HCT116 (cell line): ENCODE results near the gene FBXW8. TPM values are rescaled to one million over a fixed set of nuclear protein-coding genes. Genes with fewer than 3 reads are reported as not detected.
A peak's percentile ranks its signal among the peaks of the same experiment; 100 is the strongest.

Experiments used
- ATAC-seq: fragments of 200-7000 bp; cut with Tn5 transposase; 2 replicates; pipeline ENCODE4 v1.9.1; 2020; ENCODE audit warnings: mild to moderate bottlenecking, moderate library complexity
- BruUV-seq: library from RNA; stranded (reverse); fragments of 400-500 nt; replicated peaks from 2 replicates; lab custom pipeline; 2021; lab: Mats Ljungman, UMichigan
- CTCF ChIA-PET: fragments of 300-600 bp; sonication (Branson Sonifier 250); formaldehyde crosslinking; loops from one replicate; lab custom pipeline; 2021; ENCODE audit warnings: antibody characterized with exemption; lab: Charles Lee
- POLR2A ChIA-PET: fragments of 300-600, 350-600 bp; sonication (Branson Sonifier 250); formaldehyde crosslinking; loops from one replicate; lab custom pipeline; 2021; ENCODE audit warnings: antibody characterized with exemption; lab: Charles Lee
- RAD21 ChIA-PET, 2 experiments: fragments of 300-600 bp; sonication (Branson Sonifier 250); formaldehyde crosslinking; loops; one replicate each; lab custom pipeline; 2023; ENCODE audit warnings: low total read pairs in 2 of 2; ENCODE audit not compliant: uncharacterized antibody in 2 of 2, unreplicated experiment in 2 of 2, low non-redundant PET in 1 of 2; lab: Charles Lee
- DNase-seq: peaks from one replicate; pipeline ENCODE4 v3.0.0-alpha.2; 2010; ENCODE audit warnings: low read depth, low spot score
- H2AFZ ChIP-seq: fragments of 200-600 bp; shearing (Covaris generic), sonication (generic); 2 replicates; pipeline ENCODE4 v1.6.1; 2017; ENCODE audit warnings: low read depth, mixed run types, mixed read lengths, antibody characterized with exemption, low read length; ENCODE audit not compliant: poor library complexity, severe bottlenecking
- H3K27ac ChIP-seq: 2 replicates; pipeline ENCODE4 v1.5.1; 2012; ENCODE audit warnings: low read depth, low read length
- H3K27me3 ChIP-seq: fragments of 200-600 bp; sonication (generic); 2 replicates; pipeline ENCODE4 v1.6.1; 2016; ENCODE audit warnings: mixed run types, low read length, mixed read lengths; ENCODE audit not compliant: insufficient read depth
- H3K36me3 ChIP-seq, 2 experiments: fragments of 200-500 bp in 1 of 2; fragments of 200-600 bp in 1 of 2; sonication (Bioruptor generic) in 1 of 2; sonication (generic) in 1 of 2; 2 replicates each; pipeline versions ENCODE4 v1.5.1 to v1.6.1; 2014 to 2016; ENCODE audit warnings: low read length in 2 of 2, inconsistent platforms in 1 of 2, mixed read lengths in 1 of 2, mixed run types in 1 of 2; ENCODE audit not compliant: insufficient read depth in 2 of 2, control insufficient read depth in 1 of 2
- H3K4me1 ChIP-seq, 2 experiments: fragments of 200-600 bp in 1 of 2; sonication (generic) in 1 of 2; 2 replicates each; pipeline versions ENCODE4 v1.5.1 to v1.6.1; 2012 to 2017; ENCODE audit warnings: low read length in 2 of 2, inconsistent platforms in 1 of 2, mild to moderate bottlenecking in 1 of 2, mixed read lengths in 1 of 2, mixed run types in 1 of 2, moderate library complexity in 1 of 2; ENCODE audit not compliant: insufficient read depth in 2 of 2, control insufficient read depth in 1 of 2
- H3K4me2 ChIP-seq: fragments of 200-600 bp; sonication (generic); 2 replicates; pipeline ENCODE4 v1.6.1; 2017; ENCODE audit warnings: mixed run types, low read length, mixed read lengths
- H3K4me3 ChIP-seq, 2 experiments: fragments of 200-600 bp in 1 of 2; sonication (generic) in 1 of 2; replicated peaks in 1 of 2; 2 replicates each; pipeline ENCODE4 v1.5.1; 2011 to 2016; ENCODE audit warnings: low read length in 2 of 2, control low read depth in 1 of 2, low read depth in 1 of 2, mild to moderate bottlenecking in 1 of 2, mixed read lengths in 1 of 2, mixed run types in 1 of 2
- H3K79me2 ChIP-seq: fragments of 200-600 bp; sonication (generic); 2 replicates; pipeline ENCODE4 v1.6.1; 2017; ENCODE audit warnings: mild to moderate bottlenecking, mixed run types, low read length, moderate library complexity, mixed read lengths; ENCODE audit not compliant: insufficient read depth
- H3K9ac ChIP-seq: fragments of 200-600 bp; sonication (generic); 2 replicates; pipeline ENCODE4 v1.6.1; 2016; ENCODE audit warnings: low read length, mixed read lengths
- H3K9me2 ChIP-seq: fragments of 200-600 bp; sonication (generic), shearing (Covaris generic); 2 replicates; pipeline ENCODE4 v1.6.1; 2017; ENCODE audit warnings: mixed run types, mild to moderate bottlenecking, moderate library complexity; ENCODE audit not compliant: insufficient read depth
- H3K9me3 ChIP-seq, 2 experiments: fragments of 200-500 bp in 1 of 2; fragments of 200-600 bp in 1 of 2; sonication (Bioruptor generic) in 1 of 2; sonication (generic) in 1 of 2; 2 replicates each; pipeline ENCODE4 v1.6.1; 2014 to 2017; ENCODE audit warnings: low read length in 2 of 2, mixed read lengths in 2 of 2, inconsistent platforms in 1 of 2, low read depth in 1 of 2, mild to moderate bottlenecking in 1 of 2, mixed run types in 1 of 2, moderate library complexity in 1 of 2; ENCODE audit not compliant: control insufficient read depth in 1 of 2, insufficient read depth in 1 of 2
- H4K20me1 ChIP-seq: fragments of 200-600 bp; sonication (generic), shearing (Covaris generic); 2 replicates; pipeline ENCODE4 v1.6.1; 2017; ENCODE audit warnings: mixed run types, mild to moderate bottlenecking, moderate library complexity; ENCODE audit not compliant: insufficient read depth
- ATF3 ChIP-seq: IDR thresholded peaks from 2 replicates; pipeline ENCODE4 v1.6.1; 2012
- CBX3 ChIP-seq: IDR thresholded peaks from 2 replicates; pipeline ENCODE4 v1.6.1; 2012; ENCODE audit warnings: low read depth
- CTCF ChIP-seq, 3 experiments: fragments of 200-600 bp in 1 of 3; sonication (generic) in 1 of 3; IDR thresholded peaks in 2 of 3; conservative IDR thresholded peaks in 1 of 3; 2 replicates each; pipeline ENCODE4 v1.5.1; 2012 to 2017; ENCODE audit warnings: low read depth in 2 of 3, low read length in 2 of 3, antibody characterized with exemption in 1 of 3, borderline replicate concordance in 1 of 3, control low read depth in 1 of 3, mild to moderate bottlenecking in 1 of 3, mixed read lengths in 1 of 3, mixed run types in 1 of 3, moderate library complexity in 1 of 3; ENCODE audit not compliant: insufficient read depth in 1 of 3
- EGR1 ChIP-seq: IDR thresholded peaks from 2 replicates; pipeline ENCODE4 v1.6.1; 2012; ENCODE audit warnings: low read depth
- ELF1 ChIP-seq: IDR thresholded peaks from 2 replicates; pipeline ENCODE4 v1.6.1; 2012; ENCODE audit warnings: low read depth, borderline replicate concordance
- EZH2phosphoT487 ChIP-seq: fragments of 200-600 bp; IDR thresholded peaks from 2 replicates; pipeline ENCODE4 v1.6.1; 2018; ENCODE audit warnings: antibody characterized with exemption, borderline replicate concordance
- FOSL1 ChIP-seq: IDR thresholded peaks from 2 replicates; pipeline ENCODE4 v1.6.1; 2012; ENCODE audit warnings: low read depth
- POLR2A ChIP-seq: IDR thresholded peaks from 2 replicates; pipeline ENCODE4 v1.7.0; 2011; ENCODE audit warnings: borderline replicate concordance; ENCODE audit not compliant: insufficient read depth, insufficient read length; ENCODE audit errors: extremely low read depth
- RAD21 ChIP-seq: IDR thresholded peaks from 2 replicates; pipeline ENCODE4 v1.6.1; 2012; ENCODE audit warnings: low read depth, mild to moderate bottlenecking
- REST ChIP-seq: IDR thresholded peaks from 2 replicates; pipeline ENCODE4 v1.6.1; 2012; ENCODE audit warnings: low read depth
- SIN3A ChIP-seq: IDR thresholded peaks from 2 replicates; pipeline ENCODE4 v1.6.1; 2012; ENCODE audit warnings: low read depth
- SP1 ChIP-seq: IDR thresholded peaks from 2 replicates; pipeline ENCODE4 v1.6.1; 2012; ENCODE audit warnings: low read depth
- ZBTB33 ChIP-seq: IDR thresholded peaks from 2 replicates; pipeline ENCODE4 v1.6.1; 2011; ENCODE audit warnings: mild to moderate bottlenecking, low read length, moderate library complexity; ENCODE audit not compliant: insufficient replicate concordance; ENCODE audit errors: extremely low read depth
- ZFX ChIP-seq: fragments of 450-650 bp; IDR thresholded peaks from 2 replicates; pipeline ENCODE4 v1.6.1; 2017
- ZNF274 ChIP-seq: fragments of 200-500 bp; sonication (Bioruptor generic); IDR thresholded peaks from 2 replicates; pipeline ENCODE4 v1.6.1; 2014; ENCODE audit warnings: mild to moderate bottlenecking, low read depth, low read length, inconsistent platforms
- intact Hi-C: fragments of 100-400 bp; cut with micrococcal nuclease; formaldehyde crosslinking; loops from 2 replicates; pipeline ENCODE4 v1.10.0; 2022
- total RNA-seq: library from RNA; stranded (reverse); gene quantifications from one replicate; pipeline ENCODE4 v1.2.1, GENCODE V29; 2021; ENCODE audit not compliant: unreplicated experiment

Gene FBXW8
- total RNA-seq, 1 experiment from 2014 or later: 14.6 TPM

GRCh38 chr12:116927244-116927940 is 16.6 kb downstream of the FBXW8 start (continued):
- TF ChIP-seq EGR1 (no peak), FOSL1 (no peak), CTCF (IDR thresholded peaks at IDR 0.05 in 2 of 3, conservative IDR thresholded peaks at IDR 0.05 in 1 of 3; ENCODE audit: borderline replicate concordance in 1 of 3, insufficient read depth in 1 of 3, low read depth in 2 of 3, low read length in 2 of 3) (no peak), RAD21 (no peak), POLR2A (no peak), CBX3 (no peak), ZNF274 (no peak), SIN3A (no peak)

GRCh38 chr12:116928504-116928903 is 17.8 kb downstream of the FBXW8 start:
- 0 out of 4 replicates have a peak, but pooled peaks cover 0 to 2% of the 10 kb centered on the region in 2 experiments for H3K36me3 ChIP-seq
- no peak for TF ChIP-seq ELF1
- TF ChIP-seq FOSL1: no peak
- TF ChIP-seq ZBTB33: no peak
- no peak for TF ChIP-seq EGR1
- TF ChIP-seq CBX3: no peak
- TF ChIP-seq ZFX: no peak
- TF ChIP-seq REST: no peak
- no peak for TF ChIP-seq ATF3
- no peak for TF ChIP-seq SP1
- no peak for TF ChIP-seq EZH2phosphoT487
- no peak for TF ChIP-seq POLR2A
- TF ChIP-seq RAD21: no peak
- H3K27ac ChIP-seq: no peak overlapping the region
- intact Hi-C loops: no loop called here
- no peaks in the 10 kb centered on the region for H4K20me1 ChIP-seq
- H3K4me3 ChIP-seq: no peak overlapping the region
- TSS peak; percentile 7 for BruUV-seq
- ChIA-PET CTCF (no interaction called here), POLR2A (no interaction called here), RAD21 (no interaction called here)
- no peak overlapping the region for H2AFZ ChIP-seq
- 0 out of 2 replicates have a peak, but pooled peaks cover 4% of the 10 kb centered on the region for H3K79me2 ChIP-seq
- no peaks in the 10 kb centered on the region for H3K27me3 ChIP-seq
- DNase-seq (no peak), ATAC-seq (no peak)
- no peaks in the 10 kb centered on the region for H3K9me2 ChIP-seq
- no peak overlapping the region for H3K4me2 ChIP-seq
- peaks cover 3 to 15% of the 10 kb centered on the region in 2 experiments; a peak in 2 of 4 replicates for H3K4me1 ChIP-seq
- H3K9ac ChIP-seq: no peak overlapping the region
- no peaks in the 10 kb centered on the region for H3K9me3 ChIP-seq
